DMS79 treated with DMSO at 0.1 percent for 48 hours (cell line): Measurements from ENCODE around the gene PCSK9.

Experiments
- DNase-seq: peaks from one replicate; lab custom pipeline; 2025; lab: John Stamatoyannopoulos, UW

The PCSK9 gene

DNA sequence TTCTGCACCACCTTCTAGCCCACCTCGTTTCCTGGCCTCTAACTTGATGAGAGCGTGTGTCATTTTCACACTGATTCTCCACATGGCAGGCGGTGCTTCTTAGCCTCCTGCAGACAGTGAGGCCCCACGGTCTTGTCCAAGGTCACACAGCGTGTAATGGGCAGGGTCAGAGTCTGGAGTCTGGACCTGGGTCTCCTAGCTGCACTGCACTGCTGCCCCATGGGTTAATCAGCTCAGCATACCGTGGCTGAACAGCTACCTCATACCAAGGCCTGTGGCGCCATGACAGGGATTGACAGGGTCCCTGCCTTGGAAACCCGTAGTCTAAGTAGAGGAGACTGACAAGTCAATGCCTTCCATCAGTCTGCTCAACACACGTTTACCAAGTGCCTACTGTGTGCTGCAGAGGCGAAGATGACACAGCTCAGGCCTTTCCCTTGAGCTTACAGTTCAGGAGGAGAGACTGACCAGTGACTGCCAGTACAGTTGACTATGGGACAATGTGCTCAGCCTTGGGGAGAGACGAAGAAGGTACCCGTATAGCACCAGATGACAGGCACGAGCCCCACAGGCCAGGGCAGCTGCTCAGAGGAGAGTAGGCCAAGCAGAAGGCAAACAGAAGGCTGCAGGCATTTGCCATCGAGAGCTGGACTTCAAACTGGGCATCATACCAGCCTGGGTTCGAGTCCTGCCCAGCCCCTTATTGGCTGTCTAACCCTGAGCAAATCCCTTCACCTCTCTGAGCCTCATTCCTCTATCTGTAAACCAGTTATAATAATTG lies 5.5 kb downstream of the PCSK9 start:
- DNase-seq: no peak

- DNase-seq: no peak
Measured at GRCh38 chr1:55045430-55045829, 6.1 kb downstream of the PCSK9 start.

DNA sequence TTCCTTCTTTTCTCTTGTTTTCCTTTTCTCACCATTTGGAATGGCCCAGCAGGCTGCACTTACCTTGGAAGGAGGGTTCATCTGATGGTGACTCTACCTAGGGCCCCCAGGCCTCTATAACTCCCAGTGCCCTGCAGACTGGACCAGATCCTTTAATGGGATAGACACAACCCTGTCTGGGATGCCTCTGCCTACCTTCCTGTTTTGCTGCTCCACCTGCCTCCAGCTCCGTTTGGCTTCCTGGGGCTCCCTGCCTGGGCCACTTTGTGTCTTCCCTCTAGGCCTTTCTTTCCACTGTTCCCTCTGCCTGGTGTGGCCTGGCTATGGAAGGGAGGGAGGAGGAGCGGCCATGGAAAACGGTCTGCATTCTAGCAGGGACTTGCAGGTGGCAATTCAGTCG lies 7.5 kb downstream of the PCSK9 start:
- no peak for DNase-seq

DNA sequence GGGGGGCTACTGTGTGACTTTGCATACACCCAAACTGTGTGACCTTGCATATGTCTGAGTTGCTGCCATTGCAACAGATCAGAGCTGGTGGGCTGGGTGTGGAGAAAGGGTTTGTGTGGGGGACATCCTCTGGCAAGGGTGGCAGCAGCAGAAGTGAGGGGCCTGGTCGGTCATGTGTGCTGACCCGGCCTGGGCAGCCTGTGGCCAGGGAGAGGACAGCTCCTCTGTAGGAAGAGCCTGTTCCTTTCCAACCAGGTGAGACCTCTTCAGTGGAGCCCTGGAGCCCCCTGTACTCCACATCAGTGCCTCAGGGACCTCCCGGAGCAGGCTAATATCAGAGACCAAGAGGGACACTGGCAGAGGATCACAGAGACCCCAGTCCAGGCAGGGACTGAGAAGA lies 8.3 kb downstream of the PCSK9 start:
- no peak for DNase-seq

DNA sequence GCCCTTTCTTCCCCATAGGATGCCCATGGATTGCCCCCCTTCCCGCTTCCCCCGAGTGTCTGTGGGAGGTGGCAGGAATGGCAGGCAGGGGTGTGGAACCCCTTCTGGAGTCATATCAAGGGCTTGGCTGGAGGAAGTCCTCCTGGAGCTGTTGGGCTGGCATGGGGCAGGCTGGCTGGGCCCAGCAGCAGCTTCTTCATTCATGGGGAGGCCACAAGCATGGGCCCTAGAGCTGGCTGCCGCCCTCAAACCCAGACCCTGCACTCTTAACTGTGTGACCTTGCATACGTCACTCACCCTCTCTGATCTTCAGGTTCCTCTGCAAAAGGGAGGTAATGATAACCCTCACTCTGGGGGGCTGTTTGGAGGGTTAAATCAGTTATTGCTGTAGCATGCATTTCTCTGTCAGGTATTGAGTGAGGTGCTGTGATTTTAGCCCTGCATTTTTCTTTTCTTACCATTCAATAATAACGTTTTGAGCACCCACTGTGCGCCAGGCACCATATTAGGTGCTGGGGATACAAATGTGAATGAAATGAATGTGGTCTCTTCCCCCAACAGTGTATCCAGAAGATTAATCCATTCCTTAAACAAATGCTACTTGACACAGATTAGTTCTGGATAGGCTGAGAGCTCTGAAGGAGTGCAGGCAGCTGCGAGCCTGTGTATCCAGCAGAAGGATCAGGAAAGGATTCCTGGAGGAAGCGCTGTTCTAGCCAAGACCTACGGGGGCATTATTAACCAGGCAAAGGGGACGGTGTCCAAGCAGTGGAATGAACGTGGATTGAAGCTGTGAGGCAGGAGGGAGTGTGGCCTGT lies 9.3 kb downstream of the PCSK9 start:
- no peak for DNase-seq

GRCh38 chr1:55049271-55049913 lies 10.0 kb downstream of the PCSK9 start:
- DNase-seq: no peak

DNA sequence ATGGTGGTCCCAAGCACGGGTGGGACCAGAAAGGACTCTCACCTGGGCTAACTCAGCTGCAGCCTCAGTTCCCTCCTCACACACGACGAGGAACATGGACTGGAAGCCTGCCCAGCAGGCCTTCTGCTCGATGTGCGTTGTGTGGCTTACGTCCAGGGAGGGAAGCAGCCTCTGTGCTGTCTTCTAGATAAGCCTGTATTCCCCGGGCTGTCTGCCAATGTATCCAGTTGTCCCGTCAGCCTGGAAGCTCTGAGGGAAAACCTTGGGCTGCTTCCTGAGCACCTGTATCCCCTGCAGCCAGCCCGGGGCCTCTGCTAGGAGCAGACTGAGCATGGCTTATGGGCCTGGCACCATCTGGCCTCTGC lies 10.5 kb downstream of the PCSK9 start:
- DNase-seq: no peak

GRCh38 chr1:55050283-55050682 lies 10.9 kb downstream of the PCSK9 start:
- peak; percentile 20 for DNase-seq

- no peak for DNase-seq
Measured at GRCh38 chr1:55051169-55051568, 11.8 kb downstream of the PCSK9 start.

- DNase-seq: no peak
Measured at GRCh38 chr1:55051621-55052020, 12.3 kb downstream of the PCSK9 start.

- no peak for DNase-seq
Measured at GRCh38 chr1:55052221-55053142, 13.1 kb downstream of the PCSK9 start.

DNA sequence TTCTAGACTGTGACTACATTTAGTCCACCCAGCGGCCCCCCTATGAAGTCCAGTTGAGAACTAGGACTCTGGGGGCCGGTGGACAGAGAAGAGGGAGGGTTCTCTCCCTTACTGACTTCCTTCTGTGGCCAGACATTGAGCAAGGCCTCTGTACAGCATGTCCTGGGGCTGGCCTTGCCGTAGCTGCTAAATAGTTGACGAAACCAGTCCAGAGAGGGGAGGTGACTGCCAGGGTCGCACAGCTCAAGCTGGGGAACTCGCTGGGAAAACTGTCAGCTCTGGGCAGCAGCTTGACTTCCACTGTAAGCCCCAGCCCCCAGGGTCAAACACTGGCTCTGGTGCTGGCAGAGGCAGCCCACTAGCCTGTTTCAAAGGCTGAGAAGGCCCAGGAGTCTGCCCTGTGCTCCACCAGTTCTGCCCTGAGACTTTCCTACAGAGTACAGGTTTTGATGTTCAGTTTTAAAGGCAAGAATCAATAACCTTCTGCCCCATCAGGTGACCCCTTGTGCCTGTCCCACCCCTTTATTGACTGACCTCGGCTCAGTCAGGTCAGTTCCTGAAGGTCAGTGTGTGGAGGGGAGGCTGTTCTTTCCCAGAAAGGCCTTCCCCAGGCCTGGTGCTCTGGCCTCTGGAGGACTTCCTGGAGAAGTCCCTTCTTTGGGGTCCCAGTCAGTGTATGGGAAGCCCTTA lies 14.1 kb downstream of the PCSK9 start:
- DNase-seq: no peak

GRCh38 chr1:55054396-55054795 lies 15.0 kb downstream of the PCSK9 start:
- no peak for DNase-seq

DNA sequence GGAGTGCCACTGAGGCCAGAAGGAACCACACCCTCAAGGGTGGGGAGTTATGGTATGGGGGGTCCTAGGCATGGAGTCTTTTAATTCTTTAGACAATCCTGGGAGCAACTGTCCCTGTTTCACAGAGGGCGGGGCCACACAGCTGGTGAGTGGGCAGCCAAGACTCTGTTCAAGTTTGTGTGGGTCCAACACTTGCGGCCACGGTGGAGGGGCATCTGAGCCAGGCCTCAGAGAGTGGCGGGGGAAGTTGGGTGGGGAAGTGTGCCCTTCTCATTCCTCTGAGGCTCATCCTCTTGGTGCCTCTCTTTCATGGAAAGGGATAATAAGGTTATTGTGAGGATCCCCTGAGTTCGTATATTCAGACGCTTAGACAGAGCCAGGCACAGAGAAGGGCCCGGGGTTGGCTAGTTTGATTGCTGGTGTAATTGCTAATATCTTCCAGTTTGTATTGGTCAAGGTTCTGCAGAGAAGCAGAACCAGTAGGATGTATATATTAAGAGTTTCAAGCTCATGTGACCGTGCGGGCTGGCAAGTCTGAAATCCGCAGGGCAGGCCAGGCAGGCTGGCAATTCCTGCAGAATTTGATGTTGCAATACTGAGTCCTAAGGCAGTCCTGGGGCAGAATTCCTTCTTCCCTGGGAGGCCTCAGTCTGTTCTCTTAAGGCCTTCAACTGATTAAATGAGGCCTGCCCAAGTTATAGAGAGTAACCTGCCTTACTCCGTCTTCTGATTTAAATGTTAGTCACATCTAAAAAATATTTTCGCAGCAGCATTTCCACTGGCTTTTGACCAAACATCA lies 15.9 kb downstream of the PCSK9 start:
- no peak for DNase-seq

DNA sequence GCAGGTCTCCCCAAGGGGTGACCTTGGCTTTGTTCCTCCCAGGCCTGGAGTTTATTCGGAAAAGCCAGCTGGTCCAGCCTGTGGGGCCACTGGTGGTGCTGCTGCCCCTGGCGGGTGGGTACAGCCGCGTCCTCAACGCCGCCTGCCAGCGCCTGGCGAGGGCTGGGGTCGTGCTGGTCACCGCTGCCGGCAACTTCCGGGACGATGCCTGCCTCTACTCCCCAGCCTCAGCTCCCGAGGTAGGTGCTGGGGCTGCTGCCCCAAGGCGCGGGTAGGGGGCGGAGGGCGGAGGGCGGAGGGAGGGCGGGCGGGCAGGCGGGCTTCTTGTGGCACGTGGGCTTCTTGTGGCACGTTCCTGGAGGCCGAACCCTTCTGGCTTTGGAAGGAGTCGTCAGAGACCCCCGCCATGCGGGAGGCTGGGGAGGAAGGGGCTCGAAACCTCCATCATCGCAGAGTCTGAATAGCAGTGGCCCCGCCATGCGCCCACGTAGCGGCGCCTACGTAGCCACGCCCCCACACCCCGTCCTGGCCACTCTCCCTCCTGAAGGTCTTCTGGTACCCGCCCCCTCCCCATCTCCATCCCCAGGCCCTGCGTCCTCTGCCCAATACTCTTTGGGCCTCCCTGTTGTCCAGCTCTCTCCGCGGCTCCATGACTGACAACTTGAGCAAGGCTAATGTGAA lies 16.7 kb downstream of the PCSK9 start:
- DNase-seq: no peak

- no peak for DNase-seq
Measured at GRCh38 chr1:55056632-55056992, 17.3 kb downstream of the PCSK9 start.

- DNase-seq: no peak
Measured at GRCh38 chr1:55057270-55057955, 18.1 kb downstream of the PCSK9 start.

DNA sequence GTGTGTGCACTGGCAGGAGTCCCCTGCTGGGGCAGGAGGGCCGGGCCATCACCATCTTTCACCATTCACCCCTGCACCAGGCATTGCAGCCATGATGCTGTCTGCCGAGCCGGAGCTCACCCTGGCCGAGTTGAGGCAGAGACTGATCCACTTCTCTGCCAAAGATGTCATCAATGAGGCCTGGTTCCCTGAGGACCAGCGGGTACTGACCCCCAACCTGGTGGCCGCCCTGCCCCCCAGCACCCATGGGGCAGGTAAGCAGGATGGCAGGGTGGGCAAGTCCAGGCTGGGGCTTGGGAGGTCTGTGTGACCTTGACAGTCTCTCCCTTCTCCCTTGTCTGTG lies 18.6 kb downstream of the PCSK9 start:
- DNase-seq: no peak

- DNase-seq: no peak
Measured at GRCh38 chr1:55059302-55060132, 20.2 kb downstream of the PCSK9 start.
